ENCODE measurements around the gene ASPA. TPM values are rescaled to one million over a fixed set of nuclear protein-coding genes. Genes with fewer than 3 reads are reported as not detected.

Gene ASPA
- total RNA-seq, 1 donor = 0.36 TPM

- H3K4me3 ChIP-seq (ENCODE audit: insufficient read depth, low read length) = no peak overlapping the region
- H3K27me3 ChIP-seq (ENCODE audit: insufficient read depth, low read length) = no peaks in the 10 kb centered on the region
- no peak for TF ChIP-seq CTCF (IDR thresholded peaks at IDR 0.05; ENCODE audit: extremely low read depth, low read depth, low read length)
- no peaks in the 10 kb centered on the region for H3K4me1 ChIP-seq (ENCODE audit: insufficient read depth, low read length)
- H2AFZ ChIP-seq (ENCODE audit: low read length) = no peak overlapping the region
- H3K9me3 ChIP-seq (ENCODE audit: low read depth, low read length) = no peaks in the 10 kb centered on the region
- no peaks in the 10 kb centered on the region for H4K20me1 ChIP-seq (ENCODE audit: insufficient read depth, low read length)
- no peak for DNase-seq (ENCODE audit: insufficient read length, low spot score, missing footprints)
- peak overlapping the region; percentile 83 for H3K4me2 ChIP-seq (ENCODE audit: insufficient read depth, low read length)
- H3K79me2 ChIP-seq (ENCODE audit: insufficient read depth, low read length) = no peaks in the 10 kb centered on the region
- no peak overlapping the region for H3K27ac ChIP-seq (ENCODE audit: low read depth, low read length)
- H3K36me3 ChIP-seq (ENCODE audit: insufficient read depth, low read length) = no peaks in the 10 kb centered on the region
Measured at GRCh38 chr17:3475251-3475685, 529 bp upstream of the ASPA start.

- no peak overlapping the region for H2AFZ ChIP-seq (ENCODE audit: low read length)
- H3K36me3 ChIP-seq (ENCODE audit: insufficient read depth, low read length) = no peaks in the 10 kb centered on the region
- H3K4me3 ChIP-seq (ENCODE audit: insufficient read depth, low read length) = no peak overlapping the region
- TF ChIP-seq CTCF (IDR thresholded peaks at IDR 0.05; ENCODE audit: extremely low read depth, low read depth, low read length) = no peak
- H3K27me3 ChIP-seq (ENCODE audit: insufficient read depth, low read length) = no peaks in the 10 kb centered on the region
- H3K79me2 ChIP-seq (ENCODE audit: insufficient read depth, low read length) = no peaks in the 10 kb centered on the region
- H4K20me1 ChIP-seq (ENCODE audit: insufficient read depth, low read length) = no peaks in the 10 kb centered on the region
- H3K9me3 ChIP-seq (ENCODE audit: low read depth, low read length) = no peaks in the 10 kb centered on the region
- H3K4me2 ChIP-seq (ENCODE audit: insufficient read depth, low read length) = no peak overlapping the region
- DNase-seq (ENCODE audit: insufficient read length, low spot score, missing footprints) = no peak
- H3K27ac ChIP-seq (ENCODE audit: low read depth, low read length) = no peak overlapping the region
- no peaks in the 10 kb centered on the region for H3K4me1 ChIP-seq (ENCODE audit: insufficient read depth, low read length)
Measured at GRCh38 chr17:3479988-3480387, 4.2 kb downstream of the ASPA start.

GRCh38 chr17:3482852-3483251 is 7.1 kb downstream of the ASPA start:
- Histone ChIP-seq H3K27me3 (ENCODE audit: insufficient read depth, low read length) (no peaks in the 10 kb centered on the region), H3K27ac (ENCODE audit: low read depth, low read length) (no peak overlapping the region), H3K4me3 (ENCODE audit: insufficient read depth, low read length) (no peak overlapping the region), H3K36me3 (ENCODE audit: insufficient read depth, low read length) (no peaks in the 10 kb centered on the region), H3K9me3 (ENCODE audit: low read depth, low read length) (no peaks in the 10 kb centered on the region), H3K4me1 (ENCODE audit: insufficient read depth, low read length) (no peaks in the 10 kb centered on the region), H4K20me1 (ENCODE audit: insufficient read depth, low read length) (no peaks in the 10 kb centered on the region), H3K79me2 (ENCODE audit: insufficient read depth, low read length) (no peaks in the 10 kb centered on the region), H2AFZ (ENCODE audit: low read length) (no peak overlapping the region), H3K4me2 (ENCODE audit: insufficient read depth, low read length) (no peak overlapping the region)
- no peak for DNase-seq (ENCODE audit: insufficient read length, low spot score, missing footprints)
- no peak for TF ChIP-seq CTCF (IDR thresholded peaks at IDR 0.05; ENCODE audit: extremely low read depth, low read depth, low read length)

- no peaks in the 10 kb centered on the region for H3K79me2 ChIP-seq (ENCODE audit: insufficient read depth, low read length)
- no peaks in the 10 kb centered on the region for H3K36me3 ChIP-seq (ENCODE audit: insufficient read depth, low read length)
- no peaks in the 10 kb centered on the region for H3K4me1 ChIP-seq (ENCODE audit: insufficient read depth, low read length)
- no peak overlapping the region for H3K4me2 ChIP-seq (ENCODE audit: insufficient read depth, low read length)
- no peak overlapping the region for H3K4me3 ChIP-seq (ENCODE audit: insufficient read depth, low read length)
- no peaks in the 10 kb centered on the region for H4K20me1 ChIP-seq (ENCODE audit: insufficient read depth, low read length)
- H2AFZ ChIP-seq (ENCODE audit: low read length) = no peak overlapping the region
- DNase-seq (ENCODE audit: insufficient read length, low spot score, missing footprints) = no peak
- H3K9me3 ChIP-seq (ENCODE audit: low read depth, low read length) = no peaks in the 10 kb centered on the region
- TF ChIP-seq CTCF (IDR thresholded peaks at IDR 0.05; ENCODE audit: extremely low read depth, low read depth, low read length) = no peak
- no peaks in the 10 kb centered on the region for H3K27me3 ChIP-seq (ENCODE audit: insufficient read depth, low read length)
- H3K27ac ChIP-seq (ENCODE audit: low read depth, low read length) = no peak overlapping the region
Measured at GRCh38 chr17:3485481-3486068, 9.8 kb downstream of the ASPA start.
